ENCODE measurements around the gene CHPT1.

CHPT1 gene

DNA sequence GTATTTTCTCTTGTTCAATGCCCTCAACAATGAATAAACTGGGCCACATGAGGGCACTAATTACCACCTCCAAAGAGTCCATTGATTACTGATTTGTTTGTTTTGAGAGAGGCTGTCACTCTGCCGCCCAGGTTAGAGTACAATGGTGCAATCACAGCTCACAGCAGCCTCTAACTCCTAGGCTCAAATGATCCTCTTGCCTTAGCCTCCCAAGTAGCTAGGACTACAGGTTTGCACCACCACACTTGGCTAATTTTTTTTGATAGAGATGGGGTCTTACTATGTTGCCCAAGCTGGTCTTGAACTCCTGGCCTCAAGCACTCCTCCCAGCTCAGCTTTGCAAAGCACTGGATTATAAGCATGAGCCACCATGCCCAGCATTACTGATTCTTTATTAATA is 70.1 kb downstream of the CHPT1 start:
- no peak for DNase-seq

GRCh38 chr12:101768781-101769180 is 71.3 kb downstream of the CHPT1 start:
- DNase-seq, result no peak

- DNase-seq, result no peak
Measured at GRCh38 chr12:101769865-101770264, 72.4 kb downstream of the CHPT1 start.

DNA sequence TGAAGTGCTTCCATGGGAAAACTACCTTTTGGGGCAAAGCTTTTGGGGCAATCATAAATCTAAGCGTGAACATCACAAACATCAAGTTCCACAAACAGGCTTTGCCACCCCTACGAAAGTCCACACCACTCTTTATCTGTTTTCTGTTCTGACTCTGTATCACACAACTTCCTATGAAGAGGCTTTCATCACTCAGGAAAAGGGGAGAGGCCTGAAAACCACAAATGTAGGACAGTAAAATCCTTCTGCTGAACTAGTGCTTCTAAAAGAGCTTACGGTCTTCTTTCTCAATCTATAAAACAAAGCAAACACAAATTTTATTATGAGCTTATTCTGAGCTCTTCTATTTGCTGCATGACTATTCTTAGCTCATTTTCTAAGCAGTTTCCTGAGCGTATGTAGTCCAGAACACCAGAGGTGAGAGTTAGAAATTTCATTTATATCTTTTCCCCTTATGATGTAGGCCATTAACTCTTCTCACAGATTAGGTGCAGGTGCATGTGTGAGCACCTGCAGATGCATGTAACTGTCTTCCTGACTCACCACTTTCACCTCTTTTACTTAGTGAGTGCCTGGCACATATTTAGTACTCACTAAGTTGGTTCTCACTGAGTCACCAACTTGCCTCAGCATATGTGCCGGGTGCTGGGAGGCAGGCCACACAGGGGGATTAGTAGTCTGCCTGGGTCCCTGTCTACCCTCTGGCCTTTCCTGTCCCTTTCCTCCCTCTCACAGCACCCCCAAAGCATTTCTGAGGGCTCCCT is 74.8 kb downstream of the CHPT1 start:
- DNase-seq, result no peak

DNA sequence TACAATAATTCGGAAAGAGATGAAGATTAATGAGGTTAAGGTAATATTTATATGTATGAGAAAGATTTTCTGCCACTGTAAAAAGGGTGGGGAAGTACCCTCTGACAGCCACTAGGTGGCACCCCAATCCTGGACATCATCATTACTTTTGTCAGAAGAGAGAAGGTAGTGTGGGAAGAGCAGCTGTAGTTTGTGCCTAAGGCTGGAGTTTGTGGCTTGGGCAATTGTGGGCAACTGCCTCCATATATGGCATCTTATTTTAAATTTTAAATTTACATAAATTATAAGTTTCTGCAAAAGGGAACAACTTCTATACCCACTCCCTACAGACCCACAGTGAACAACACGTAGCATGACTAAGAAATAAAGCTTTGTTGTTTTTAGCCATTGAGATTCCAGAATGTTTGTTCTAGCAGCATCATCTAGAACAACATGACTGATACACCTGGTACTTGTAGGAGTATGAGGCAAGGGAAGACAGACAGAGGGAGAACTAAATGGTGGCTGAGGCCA is 76.3 kb downstream of the CHPT1 start:
- DNase-seq, result peak; percentile 85

- no peak for DNase-seq
Measured at GRCh38 chr12:101775816-101776215, 78.4 kb downstream of the CHPT1 start.

DNA sequence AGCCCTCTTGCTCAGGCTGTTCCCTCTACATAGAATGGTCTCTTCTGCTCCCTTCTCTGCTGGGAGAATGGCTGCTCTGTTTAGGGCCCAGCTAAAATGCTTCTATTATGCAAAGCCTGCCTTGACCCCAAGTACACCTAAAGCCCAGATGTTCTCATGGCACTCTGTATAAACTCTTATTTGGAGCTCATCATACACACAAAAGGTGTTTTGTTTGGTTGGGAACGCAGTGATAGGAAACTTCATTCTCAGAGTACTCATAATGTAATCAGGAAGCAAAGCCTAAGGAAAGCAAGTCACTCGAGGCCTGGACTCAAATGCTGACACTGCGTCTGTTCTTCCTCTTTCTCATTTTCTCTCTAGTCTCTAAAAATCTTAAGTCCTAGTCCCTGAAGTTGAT is 80.0 kb downstream of the CHPT1 start:
- DNase-seq, result no peak

GRCh38 chr12:101777978-101778377 is 80.5 kb downstream of the CHPT1 start:
- DNase-seq, result no peak
